NT2/D1 (cell line): ENCODE data around the gene LILRB5.
"Not testable (repeated sequence)": the region's sequence is repeated elsewhere in the genome, so short reads cannot be mapped to it uniquely, and the experiment has no call there.

Experiments used
- DNase-seq: peaks from one replicate; pipeline ENCODE4 v3.0.0-alpha.2; 2011; ENCODE audit warnings: low read depth, low spot score
- H3K27me3 ChIP-seq: 2 replicates; pipeline ENCODE4 v1.6.0; 2011; ENCODE audit warnings: mild to moderate bottlenecking; ENCODE audit not compliant: insufficient read length, insufficient read depth
- H3K36me3 ChIP-seq: 2 replicates; pipeline ENCODE4 v1.6.1; 2011; ENCODE audit warnings: mild to moderate bottlenecking, low read length, mixed read lengths; ENCODE audit not compliant: insufficient read depth, insufficient read length
- H3K4me1 ChIP-seq: 2 replicates; pipeline ENCODE4 v1.5.1; 2011; ENCODE audit not compliant: insufficient read depth, insufficient read length
- H3K4me3 ChIP-seq: 2 replicates; pipeline ENCODE4 v1.5.1; 2011; ENCODE audit warnings: low read depth; ENCODE audit not compliant: insufficient read length
- H3K9ac ChIP-seq: 2 replicates; pipeline ENCODE4 v1.6.0; 2011; ENCODE audit warnings: low read depth; ENCODE audit not compliant: insufficient read length
- H3K9me3 ChIP-seq: 2 replicates; pipeline ENCODE4 v1.5.1; 2011; ENCODE audit warnings: mild to moderate bottlenecking, low read length; ENCODE audit not compliant: insufficient read depth
- SUZ12 ChIP-seq: IDR thresholded peaks from 2 replicates; pipeline ENCODE4 v1.6.1; 2011; ENCODE audit not compliant: insufficient read length, insufficient read depth; ENCODE audit errors: extremely low read depth
- YY1 ChIP-seq: IDR thresholded peaks from 2 replicates; pipeline ENCODE4 v1.6.1; 2011; ENCODE audit not compliant: insufficient read length, insufficient read depth
- ZNF274 ChIP-seq: IDR thresholded peaks from 2 replicates; pipeline ENCODE4 v1.6.1; 2011; ENCODE audit warnings: mild to moderate bottlenecking, low read depth, low read length

The LILRB5 gene

DNA sequence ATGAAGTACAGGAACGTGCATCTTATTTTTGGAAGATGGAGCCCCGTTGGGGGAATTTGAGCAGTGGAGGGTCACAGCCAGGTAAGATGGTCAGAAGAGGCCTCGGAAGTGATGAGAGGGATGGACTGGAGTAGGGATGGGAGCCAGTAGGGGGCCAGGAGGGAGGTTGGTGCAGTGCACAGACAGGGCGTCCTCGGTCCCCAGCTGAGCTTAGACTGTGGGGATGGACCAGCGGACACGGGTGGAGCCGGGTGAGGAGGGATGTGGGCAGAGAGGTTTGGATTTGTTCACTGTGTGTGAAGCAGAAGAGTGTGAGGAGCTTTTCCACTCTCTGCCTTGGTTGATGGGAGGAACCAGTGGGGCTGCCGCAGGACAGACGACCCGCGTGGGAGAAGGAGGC, 45.8 kb downstream of the LILRB5 start:
- Histone ChIP-seq H3K4me1 (peaks cover 22% of the 10 kb centered on the region), H3K9me3 (no peaks in the 10 kb centered on the region; the same call in 1 of the 2 replicates), H3K4me3 (no peak overlapping the region), H3K36me3 (peaks cover 40% of the 10 kb centered on the region), H3K9ac (no peak overlapping the region), H3K27me3 (no peaks in the 10 kb centered on the region)
- no peak for TF ChIP-seq YY1
- TF ChIP-seq SUZ12, result no peak
- no peak for TF ChIP-seq ZNF274
- no peak for DNase-seq

DNA sequence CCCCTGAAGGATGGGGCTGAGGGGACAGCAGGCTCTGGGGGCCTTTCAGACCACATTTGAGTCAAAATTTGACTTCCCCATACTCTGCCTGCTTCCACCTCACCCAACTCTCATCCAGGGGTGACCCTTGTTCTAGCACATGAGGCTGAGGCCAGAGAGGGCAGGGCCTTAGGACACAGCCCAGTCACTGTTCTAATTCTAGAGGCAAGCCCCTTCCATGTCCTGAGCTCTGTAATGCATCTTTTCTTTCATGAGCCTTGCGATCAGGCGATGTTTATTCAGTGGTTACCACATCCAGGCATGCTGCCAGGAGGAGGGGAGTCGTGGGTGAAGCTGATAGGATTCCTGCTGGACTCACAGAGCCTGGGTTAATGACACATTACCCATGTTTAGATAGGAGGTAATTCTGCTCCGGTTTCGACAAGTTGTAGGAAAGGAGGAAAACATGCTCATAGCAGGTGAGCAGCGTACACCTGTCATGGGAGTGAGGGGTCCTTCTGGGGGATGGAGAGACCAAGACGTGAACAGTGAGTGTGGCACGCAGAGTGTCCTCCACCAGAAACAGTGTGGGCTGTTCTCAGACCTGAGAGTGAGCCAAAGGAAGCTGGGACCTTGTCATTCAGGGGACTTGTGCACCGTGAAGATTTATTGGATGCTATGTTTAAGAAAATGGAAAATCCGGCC, 47.1 kb downstream of the LILRB5 start:
- H3K9me3 ChIP-seq, result no peaks in the 10 kb centered on the region; the same call in 1 of the 2 replicates
- DNase-seq, result no peak
- no peak overlapping the region for H3K9ac ChIP-seq
- TF ChIP-seq ZNF274, result no peak
- TF ChIP-seq SUZ12, result no peak
- no peak for TF ChIP-seq YY1
- H3K4me1 ChIP-seq, result peaks cover 23% of the 10 kb centered on the region
- no peak overlapping the region for H3K4me3 ChIP-seq
- peaks cover 53% of the 10 kb centered on the region for H3K36me3 ChIP-seq
- H3K27me3 ChIP-seq, result no peaks in the 10 kb centered on the region

DNA sequence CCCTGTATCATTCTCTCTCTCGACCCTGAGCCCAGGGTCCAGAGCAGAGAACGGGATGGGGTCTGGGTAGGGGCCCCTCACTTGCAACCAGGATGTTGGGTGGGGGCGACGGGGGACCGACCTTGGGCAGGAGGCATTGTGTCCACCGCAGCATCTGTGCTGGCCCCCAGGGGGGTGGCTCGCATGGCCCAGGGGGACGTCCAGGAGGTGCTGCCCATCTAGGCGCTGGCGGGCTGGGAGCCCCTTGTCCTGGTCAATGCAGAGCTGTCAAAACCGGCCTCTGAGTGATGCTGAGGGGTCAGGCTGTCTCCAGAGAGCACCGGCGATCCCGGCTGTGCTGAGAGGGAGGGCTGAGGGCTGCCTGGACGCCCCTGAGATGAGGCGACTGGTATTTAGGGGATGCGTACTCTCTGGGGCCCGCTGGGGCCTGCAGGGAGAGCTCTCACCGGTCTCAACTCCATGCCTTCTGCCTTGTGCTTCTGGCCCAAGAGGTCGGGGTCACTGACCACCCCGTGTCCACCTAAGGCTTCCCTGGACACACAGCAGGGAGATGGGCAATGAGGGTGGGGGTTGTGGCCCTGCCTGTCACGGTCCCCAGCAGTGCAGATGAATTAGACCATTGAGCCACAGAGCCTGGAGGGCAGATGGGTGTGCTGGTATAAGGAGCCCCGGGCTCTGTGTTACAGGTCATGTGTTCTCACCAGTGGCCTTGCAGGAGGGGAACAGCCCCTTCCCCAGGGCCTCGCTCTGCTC, 47.8 kb downstream of the LILRB5 start:
- TF ChIP-seq YY1, result no peak
- TF ChIP-seq SUZ12, result no peak
- no peak for TF ChIP-seq ZNF274
- Histone ChIP-seq H3K27me3 (no peaks in the 10 kb centered on the region), H3K36me3 (peaks cover 60% of the 10 kb centered on the region), H3K4me1 (peaks cover 25% of the 10 kb centered on the region), H3K4me3 (no peak overlapping the region), H3K9ac (no peak overlapping the region), H3K9me3 (no peaks in the 10 kb centered on the region)
- no peak for DNase-seq

- Histone ChIP-seq H3K4me1 (peaks cover 25% of the 10 kb centered on the region), H3K9ac (no peak overlapping the region), H3K36me3 (peaks cover 65% of the 10 kb centered on the region), H3K9me3 (no peaks in the 10 kb centered on the region), H3K4me3 (no peak overlapping the region), H3K27me3 (no peaks in the 10 kb centered on the region)
- TF ChIP-seq SUZ12 (no peak), YY1 (no peak), ZNF274 (no peak)
- DNase-seq, result no peak
These were observed 48.4 kb downstream of the LILRB5 start for GRCh38 chr19:54208784-54209057.

- no peaks in the 10 kb centered on the region for H3K27me3 ChIP-seq
- no peak for TF ChIP-seq SUZ12
- TF ChIP-seq ZNF274, result no peak
- TF ChIP-seq YY1, result no peak
- H3K9me3 ChIP-seq, result no peaks in the 10 kb centered on the region
- no peak overlapping the region for H3K9ac ChIP-seq
- DNase-seq, result no peak
- peaks cover 28% of the 10 kb centered on the region for H3K4me1 ChIP-seq
- H3K4me3 ChIP-seq, result no peak overlapping the region
- H3K36me3 ChIP-seq, result peaks cover 70% of the 10 kb centered on the region
These were observed 48.9 kb downstream of the LILRB5 start for GRCh38 chr19:54207983-54208783.

DNA sequence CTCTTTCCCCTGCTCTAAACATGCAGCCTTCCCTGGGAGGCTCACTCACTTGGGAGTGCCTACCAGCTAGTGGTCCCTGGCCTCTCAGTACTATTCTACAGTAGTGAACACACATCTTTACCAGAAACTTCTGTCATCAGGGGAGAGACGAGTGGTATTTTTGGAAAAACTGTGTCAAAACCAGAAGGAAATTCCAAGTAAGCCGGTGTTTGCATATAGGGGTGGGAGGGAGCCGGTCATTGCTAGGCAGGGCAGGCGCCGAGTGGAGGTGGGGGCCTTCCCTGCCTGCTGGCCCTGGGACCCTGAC, 49.4 kb downstream of the LILRB5 start:
- DNase-seq, result no peak
- H3K4me3 ChIP-seq, result no peak overlapping the region
- H3K4me1 ChIP-seq, result peaks cover 29% of the 10 kb centered on the region
- H3K9me3 ChIP-seq, result no peaks in the 10 kb centered on the region
- TF ChIP-seq YY1 (no peak), ZNF274 (no peak), SUZ12 (no peak)
- no peak overlapping the region for H3K9ac ChIP-seq
- H3K36me3 ChIP-seq, result peaks cover 76% of the 10 kb centered on the region
- no peaks in the 10 kb centered on the region for H3K27me3 ChIP-seq

DNA sequence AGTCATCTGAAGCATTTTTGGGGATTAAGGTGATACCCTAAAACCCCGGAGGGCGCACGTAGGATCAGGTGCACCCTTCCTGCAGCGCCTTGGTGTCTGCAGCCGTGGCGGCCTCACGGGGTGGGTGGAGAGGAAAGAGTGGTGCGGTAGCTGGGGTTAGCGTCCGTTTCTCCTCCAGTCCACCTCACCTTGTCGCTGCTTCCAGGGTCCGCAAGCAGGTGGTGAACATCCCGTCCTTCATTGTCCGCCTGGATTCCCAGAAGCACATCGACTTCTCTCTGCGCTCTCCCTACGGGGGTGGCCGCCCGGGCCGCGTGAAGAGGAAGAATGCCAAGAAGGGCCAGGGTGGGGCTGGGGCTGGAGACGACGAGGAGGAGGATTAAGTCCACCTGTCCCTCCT, 49.9 kb downstream of the LILRB5 start:
- Histone ChIP-seq H3K36me3 (peaks cover 80% of the 10 kb centered on the region), H3K4me1 (peaks cover 29% of the 10 kb centered on the region)
- H3K4me3 ChIP-seq, DNase-seq, H3K27me3 ChIP-seq, H3K9ac ChIP-seq, H3K9me3 ChIP-seq: not testable (repeated sequence)
